GM19239 (cell line): ENCODE data around the gene SF3B5.
"Not testable (repeated sequence)": the region's sequence is repeated elsewhere in the genome, so short reads cannot be mapped to it uniquely, and the experiment has no call there.

Experiments used
- DNase-seq: peaks from one replicate; pipeline ENCODE4 v3.0.0; 2011; ENCODE audit warnings: low spot score; ENCODE audit not compliant: insufficient read length
- FAIRE-seq: peaks from 2 replicates; lab custom pipeline; 2011; peaks lifted over from hg19 to GRCh38; lab: Jason Lieb, UNC

Gene SF3B5

DNA sequence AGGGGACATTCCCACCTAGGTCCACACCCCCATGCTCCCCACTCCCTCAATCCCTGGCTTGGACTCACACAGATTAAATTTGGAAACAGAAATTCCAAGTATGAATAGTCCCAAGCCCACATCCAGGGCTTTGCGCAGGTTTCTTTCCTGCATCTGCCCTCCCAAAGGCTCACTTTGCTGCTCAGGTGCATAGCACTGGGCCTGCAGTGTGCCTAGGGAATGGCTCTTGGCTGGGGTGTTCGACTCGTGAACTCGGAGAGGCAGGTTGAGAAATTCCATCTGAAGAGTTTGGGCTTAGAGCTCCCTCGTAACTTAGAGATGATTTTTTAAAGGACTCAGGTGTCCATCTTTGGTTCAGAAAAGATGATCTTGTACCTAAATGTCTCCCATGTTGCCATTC lies 14.8 kb upstream of the SF3B5 start:
- no peak for FAIRE-seq
- no peak for DNase-seq

DNA sequence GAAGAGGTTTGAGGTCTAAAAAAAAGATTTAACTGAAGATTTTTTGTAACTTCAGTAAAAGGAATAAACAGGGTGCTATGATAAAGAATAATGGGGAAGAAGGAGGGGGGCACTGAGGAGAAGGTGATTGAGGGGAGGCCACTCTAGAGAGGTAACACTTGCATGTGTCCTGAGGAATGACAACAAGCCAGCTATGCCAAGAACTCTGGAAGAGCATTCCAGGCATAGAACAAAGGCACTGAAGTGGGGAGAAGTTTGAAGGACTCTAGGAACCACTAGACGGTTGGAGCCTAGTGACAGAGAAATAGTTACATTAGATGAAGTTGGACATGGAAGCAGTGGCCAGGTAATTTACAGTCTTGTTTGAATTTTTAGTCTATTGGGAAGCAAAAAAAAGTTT lies 10.8 kb upstream of the SF3B5 start:
- no peak for FAIRE-seq
- no peak for DNase-seq

DNA sequence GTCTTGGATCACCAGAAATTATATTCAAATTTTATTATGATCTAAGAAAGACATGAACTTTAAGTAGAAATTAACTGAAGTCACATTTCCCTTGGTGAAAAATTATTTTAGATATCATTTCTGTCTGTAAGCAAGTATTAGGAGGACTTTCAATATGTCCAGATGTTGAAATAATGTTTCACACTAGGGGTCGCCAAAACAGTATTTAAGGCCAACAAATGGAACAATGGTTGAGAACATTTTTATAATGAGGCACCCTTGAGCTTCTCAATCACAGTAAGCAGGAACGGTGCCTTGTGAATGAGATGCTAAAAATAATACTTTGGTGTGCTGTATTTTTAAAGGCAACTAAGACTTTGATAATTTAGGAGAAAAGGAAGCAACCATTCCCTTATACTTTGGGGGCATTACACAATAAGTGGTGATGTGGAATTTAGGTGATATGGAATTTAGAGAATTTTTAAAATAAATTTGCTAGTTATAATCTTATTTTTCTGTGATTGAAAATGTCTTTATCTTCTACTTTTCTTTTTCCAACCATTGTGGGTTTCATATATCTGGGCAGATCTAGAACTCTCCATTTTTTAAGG lies 9.6 kb upstream of the SF3B5 start:
- FAIRE-seq, result peak; percentile 99
- DNase-seq, result peak; percentile 31

DNA sequence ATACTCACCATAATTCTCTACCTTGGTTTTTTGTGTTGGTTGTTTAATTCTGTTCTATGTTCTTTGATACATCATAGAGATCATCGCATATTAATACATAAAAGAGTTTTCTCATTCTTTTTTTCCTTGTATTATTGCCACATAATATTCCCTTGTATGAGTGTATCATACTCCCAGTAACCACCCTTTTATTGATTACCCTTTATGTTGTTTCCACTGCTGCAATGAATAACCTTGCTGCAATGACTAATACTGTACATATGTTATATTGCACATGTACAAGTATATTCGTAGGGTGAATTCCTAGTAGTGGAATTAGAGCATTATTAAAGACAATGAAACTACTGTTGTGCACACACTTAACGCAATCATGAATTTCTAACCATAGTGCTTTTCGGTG lies 9.1 kb upstream of the SF3B5 start:
- DNase-seq (no peak), FAIRE-seq (no peak)

DNA sequence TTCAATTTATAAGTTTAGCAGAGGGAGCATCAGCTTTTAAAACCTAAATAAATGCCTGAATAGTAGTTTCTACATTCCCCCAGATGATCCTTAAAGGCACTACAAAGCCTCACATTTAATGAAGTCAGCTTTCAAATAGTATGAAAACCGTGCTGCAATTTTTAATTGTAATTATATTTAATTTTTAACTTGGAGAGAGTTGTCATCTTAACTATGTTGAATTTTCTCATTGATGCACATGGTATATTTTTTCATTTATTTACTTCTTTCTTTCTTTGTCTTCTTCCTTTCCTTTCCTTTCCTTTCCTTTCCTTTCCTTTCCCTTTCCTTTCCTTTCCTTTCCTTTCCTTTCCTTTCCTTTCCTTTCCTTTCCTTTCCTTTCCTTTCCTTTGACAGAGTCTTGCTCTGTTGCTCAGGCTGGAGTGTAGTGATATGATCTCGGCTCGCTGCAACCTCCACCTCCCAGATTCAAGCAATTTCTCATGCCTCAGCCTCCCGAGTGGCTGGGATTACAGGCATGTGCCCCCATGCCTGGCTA lies 7.7 kb upstream of the SF3B5 start:
- FAIRE-seq (no peak), DNase-seq (no peak)

DNA sequence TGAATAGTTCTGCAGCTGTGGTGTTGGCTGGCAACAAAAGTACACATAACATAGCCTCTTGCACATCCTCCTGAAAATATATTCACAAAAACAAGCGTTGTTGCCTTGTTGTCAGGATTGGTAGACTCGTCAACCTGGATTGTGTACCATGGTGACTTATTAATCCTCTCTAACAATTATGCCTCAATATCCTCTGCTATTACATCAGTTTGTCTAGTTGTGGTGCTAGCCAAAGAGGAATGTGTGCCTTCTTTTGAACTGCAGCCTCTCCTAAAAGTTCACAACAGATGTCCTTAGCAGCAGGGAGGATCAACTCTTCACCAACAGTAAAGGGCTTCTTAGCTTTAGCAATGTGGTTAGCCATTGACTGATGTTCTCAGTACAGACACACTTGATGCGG lies 3.6 kb upstream of the SF3B5 start:
- FAIRE-seq (no peak), DNase-seq (no peak)

DNA sequence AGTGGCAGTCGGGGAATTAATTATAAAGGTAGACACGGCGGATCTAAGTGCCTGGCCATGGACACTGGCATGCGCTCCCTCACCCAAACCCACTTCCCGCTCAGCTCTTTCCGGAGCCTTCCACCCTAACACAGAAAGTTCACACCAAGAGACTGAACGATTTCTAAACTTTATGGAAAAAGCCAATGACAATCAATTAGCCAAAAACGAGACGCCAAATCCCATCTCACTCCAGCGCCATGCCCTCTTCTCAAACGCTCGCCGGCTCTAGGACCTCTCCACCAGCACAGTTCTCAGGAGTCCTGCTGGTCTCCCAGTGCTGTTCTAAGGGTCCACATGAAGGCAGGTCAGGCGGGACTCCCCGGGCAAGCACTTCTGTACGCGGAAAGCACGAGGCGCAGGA lies 641 bp downstream of the SF3B5 start:
- DNase-seq, result no peak
- no peak for FAIRE-seq

DNA sequence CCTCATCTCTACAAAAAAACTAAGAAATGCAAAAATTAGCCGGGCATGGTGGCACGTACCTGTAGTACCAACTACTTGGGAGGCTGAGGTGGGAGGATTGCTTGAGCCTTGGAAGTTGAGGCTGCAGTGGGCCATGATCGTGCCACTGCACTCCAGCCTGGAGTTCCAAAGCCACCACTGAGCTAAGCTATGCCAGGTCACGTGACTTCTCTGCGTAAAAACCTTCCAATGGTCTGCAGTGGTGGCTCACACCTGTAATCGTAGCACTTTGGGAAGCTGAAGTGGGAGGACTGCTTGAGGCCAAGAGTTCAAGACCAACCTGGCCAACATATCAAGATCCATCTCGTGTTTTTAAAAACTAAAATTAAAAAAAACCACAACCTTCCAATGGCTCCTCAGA lies 1.7 kb downstream of the SF3B5 start:
- DNase-seq, result no peak
- FAIRE-seq, result no peak

DNA sequence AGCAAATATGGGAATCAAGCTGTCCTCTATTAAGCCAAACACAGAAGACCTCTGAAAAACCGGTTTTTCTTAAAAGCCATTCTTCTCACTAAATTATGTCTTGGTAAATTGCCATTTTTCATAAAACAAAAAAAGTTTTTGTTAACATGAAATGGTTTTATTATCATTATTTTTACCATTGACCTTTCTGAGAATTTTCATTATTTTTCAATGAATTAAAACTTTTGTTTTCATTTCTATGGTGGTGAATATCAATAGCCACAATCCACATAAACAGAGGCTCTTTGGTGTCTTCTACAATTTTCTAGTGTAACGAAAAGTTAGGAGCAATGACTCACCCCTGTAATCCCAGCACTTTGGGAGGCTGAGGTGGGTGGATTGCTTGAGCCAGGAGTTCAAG lies 2.1 kb downstream of the SF3B5 start:
- peak; percentile 26 for FAIRE-seq
- DNase-seq, result no peak

DNA sequence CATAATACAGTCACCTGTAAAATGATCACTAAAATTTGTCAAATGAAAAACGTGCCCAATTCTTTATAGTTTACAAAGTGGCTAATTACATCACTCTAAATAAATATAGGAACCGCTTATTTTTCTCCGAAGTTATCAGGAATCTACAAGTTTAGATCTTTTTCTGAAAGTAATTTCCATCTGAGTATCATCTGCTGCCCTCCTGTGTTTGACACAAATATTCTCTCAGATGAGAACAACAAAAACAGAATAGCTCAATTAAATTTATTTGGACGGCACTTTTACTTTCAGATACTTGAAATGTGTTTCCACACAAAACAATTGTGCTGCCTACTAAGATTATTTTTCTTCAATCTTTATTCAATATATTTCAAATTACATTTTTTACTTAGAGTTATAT lies 5.0 kb downstream of the SF3B5 start:
- no peak for FAIRE-seq
- no peak for DNase-seq

DNA sequence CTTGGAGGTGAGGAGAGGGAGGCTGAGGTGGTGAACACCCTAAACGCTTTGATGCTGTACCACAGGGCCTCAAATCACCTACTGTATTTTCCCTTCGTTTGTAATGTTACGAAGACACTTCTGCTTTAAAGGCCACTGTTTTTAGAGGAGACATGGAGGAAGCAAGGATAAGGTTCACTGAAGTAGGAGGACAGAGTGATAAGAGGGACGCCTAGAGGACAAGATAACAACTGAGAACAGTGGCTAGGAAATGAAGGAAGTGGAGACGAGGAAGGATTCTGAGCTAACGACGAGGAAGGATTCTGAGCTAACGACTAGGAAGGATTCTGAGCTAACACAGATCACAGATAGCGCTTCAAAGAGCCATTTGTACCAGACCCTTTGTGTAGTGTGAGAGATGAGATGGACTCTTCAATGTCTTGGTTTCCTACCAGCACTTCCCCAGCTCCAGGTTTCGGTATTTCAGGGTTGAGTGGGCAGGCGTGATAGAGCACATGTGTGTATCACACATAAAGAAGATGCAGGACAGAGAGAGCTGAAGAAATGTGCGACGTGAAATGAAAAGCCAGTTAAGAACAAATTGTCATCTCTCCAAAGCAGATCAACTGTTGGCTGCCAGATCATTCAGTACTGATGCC lies 7.5 kb downstream of the SF3B5 start:
- no peak for FAIRE-seq
- no peak for DNase-seq

DNA sequence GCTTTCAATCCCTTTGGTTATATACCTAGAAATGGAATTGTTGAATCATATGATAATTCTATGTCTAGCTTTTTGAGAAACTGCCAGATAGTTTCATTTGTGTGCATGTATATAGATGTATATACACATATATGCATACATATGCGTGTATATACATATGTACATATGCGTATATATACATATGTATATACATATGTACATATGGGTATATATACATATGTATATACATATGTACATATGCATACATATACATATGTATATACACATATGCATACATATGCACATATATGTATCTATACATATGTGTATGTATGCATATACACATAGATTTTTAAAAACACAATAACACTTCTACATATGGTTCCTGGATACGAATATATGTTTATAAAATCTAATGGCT lies 8.4 kb downstream of the SF3B5 start:
- FAIRE-seq (no peak), DNase-seq (no peak)

DNA sequence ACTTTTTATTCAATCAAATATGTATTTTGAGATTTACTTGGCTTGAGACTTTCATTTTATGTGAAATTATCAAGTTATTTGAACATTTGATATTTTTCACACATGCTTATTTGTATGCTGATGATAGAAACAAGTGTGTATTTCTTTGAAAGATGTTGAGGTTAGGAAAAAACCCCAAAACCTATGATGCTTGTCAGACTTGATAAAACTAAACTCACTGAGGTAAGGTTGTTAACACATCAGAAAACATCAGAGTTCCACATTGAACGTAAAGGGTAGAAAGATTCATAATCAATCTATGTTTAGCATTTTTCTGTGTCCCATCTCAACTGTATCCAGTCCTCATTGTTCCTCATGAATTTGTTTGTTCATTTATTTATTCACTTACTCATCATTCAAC lies 12.2 kb downstream of the SF3B5 start:
- peak; percentile 8 for FAIRE-seq
- no peak for DNase-seq

DNA sequence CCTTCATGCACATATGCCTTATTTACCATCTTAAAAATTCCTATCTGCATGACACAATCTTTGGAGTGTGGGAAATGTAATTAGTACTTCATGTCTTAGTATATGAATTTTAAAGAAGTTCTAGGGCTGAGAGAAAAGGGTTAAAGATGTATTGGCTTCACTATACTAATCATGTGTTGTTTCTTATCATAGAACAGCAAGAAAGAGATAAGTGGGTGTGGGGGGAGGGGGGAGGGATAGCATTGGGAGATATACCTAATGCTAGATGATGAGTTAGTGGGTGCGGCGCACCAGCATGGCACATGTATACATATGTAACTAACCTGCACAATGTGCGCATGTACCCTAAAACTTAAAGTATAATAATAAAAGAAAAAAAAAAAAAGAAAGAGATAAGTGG lies 13.0 kb downstream of the SF3B5 start:
- not testable (repeated sequence) for FAIRE-seq, DNase-seq

DNA sequence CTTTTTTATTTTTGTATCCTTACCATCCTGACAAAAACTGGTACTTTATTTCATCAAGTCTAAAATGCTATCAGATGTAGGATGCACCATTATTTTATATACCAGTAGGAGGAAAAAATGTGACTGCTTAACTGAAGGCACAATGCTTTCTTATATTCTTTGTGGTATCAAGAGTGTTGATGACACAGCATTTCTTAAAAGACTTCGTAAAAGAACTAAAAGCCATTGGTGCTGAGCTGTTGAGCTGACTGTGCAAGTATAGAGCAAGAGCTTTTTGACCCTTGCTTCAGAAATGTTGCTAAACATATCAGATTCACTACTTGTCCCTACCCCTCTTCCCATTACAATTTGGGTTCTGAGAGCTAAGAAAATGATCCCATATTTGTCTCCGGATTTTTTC lies 17.5 kb downstream of the SF3B5 start:
- FAIRE-seq (no peak), DNase-seq (no peak)

DNA sequence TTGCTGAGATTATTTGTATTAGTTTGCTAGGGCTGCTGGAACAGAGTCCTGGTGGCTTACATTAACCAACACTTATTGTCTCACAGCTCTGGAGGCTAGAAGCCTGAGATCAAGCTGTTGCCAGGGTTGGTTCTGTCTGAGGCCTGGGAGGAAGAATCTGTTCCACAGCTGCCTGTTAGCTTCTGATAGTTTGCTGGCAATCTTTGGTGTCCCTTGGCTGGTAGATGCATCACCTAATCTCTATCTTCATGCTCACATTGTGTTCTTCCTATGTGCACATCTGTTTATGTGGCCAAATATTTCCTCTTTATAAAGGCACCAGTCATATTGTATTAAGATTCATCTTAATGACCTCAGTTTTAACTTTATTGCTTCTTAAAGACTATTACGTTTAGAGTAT lies 19.5 kb downstream of the SF3B5 start:
- DNase-seq, result no peak
- no peak for FAIRE-seq

DNA sequence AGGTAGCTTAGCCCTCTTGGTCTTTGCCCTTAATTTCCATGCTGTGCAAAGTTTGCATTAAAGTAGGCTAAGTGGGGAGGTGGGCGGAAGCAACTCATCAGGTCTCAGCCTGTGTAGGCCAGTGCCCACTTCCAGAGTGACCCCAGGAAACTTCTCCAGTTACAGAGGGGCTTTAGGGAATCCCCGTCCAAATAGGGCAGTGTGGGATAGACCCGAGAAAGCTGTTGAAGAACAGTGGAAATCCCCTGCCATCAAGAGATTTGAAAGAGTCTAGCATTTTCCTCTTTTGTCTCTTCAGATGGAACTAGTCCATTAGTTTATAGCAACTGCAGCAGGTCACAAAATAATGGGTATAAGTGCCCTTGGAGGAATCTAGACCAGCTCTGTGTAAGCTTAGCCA lies 20.2 kb downstream of the SF3B5 start:
- DNase-seq, result no peak
- peak; percentile 26 for FAIRE-seq

DNA sequence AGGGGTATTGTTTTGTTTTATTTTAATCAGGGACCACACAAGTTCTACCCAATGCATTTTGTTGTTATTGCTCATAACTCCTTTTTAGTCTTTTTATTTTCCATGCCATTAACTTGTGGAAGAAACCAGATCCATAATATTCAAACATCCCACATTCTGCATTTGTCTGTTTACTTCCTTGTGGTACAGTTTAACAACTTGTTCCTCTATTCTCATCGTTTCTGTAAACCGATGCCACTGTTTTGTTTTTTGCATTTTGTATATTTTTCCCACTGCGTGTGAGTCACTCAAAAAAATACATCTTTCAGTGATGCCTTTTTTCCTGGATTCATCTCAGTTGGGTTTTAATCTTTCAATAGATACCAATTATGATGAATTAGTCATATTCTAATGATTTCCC lies 22.3 kb downstream of the SF3B5 start:
- FAIRE-seq (no peak), DNase-seq (no peak)

DNA sequence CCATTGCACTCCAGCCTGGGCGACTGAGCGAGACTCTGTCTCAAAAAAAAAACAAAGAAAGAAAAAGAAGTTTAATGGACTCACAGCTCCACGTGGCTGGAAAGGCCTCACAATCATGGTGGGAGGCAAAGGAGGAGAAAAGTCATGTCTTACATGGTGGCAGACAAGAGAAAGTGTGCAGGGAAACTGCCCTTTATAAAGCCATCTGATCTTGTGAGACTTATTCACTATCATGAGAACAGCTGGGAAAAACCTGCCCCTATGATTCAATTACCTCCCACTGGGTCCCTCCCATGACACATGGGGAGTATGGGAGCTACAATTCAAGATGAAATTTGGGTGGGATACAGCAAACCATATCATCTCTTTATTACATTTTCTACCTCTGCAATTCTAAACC lies 25.9 kb downstream of the SF3B5 start:
- no peak for DNase-seq
- FAIRE-seq, result no peak

DNA sequence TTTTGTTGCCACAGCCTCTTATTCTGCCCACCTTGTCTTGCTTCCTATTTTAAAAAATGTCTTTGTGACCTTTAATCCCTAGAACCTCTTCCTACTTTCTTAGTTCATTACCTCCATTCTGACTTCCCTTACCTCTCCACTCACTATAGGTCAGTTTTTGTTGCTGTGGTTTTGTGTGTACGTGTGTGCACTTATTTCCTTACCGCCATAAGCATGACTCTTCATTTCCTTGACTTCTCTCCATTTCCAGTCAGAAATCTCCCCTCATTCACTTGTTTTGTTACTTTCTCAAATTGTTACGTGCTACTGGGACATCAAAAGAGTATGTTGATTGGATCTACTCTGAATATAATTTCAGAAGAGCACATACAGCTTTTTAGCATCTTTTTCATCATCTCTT lies 26.6 kb downstream of the SF3B5 start:
- peak; percentile 8 for FAIRE-seq
- no peak for DNase-seq

DNA sequence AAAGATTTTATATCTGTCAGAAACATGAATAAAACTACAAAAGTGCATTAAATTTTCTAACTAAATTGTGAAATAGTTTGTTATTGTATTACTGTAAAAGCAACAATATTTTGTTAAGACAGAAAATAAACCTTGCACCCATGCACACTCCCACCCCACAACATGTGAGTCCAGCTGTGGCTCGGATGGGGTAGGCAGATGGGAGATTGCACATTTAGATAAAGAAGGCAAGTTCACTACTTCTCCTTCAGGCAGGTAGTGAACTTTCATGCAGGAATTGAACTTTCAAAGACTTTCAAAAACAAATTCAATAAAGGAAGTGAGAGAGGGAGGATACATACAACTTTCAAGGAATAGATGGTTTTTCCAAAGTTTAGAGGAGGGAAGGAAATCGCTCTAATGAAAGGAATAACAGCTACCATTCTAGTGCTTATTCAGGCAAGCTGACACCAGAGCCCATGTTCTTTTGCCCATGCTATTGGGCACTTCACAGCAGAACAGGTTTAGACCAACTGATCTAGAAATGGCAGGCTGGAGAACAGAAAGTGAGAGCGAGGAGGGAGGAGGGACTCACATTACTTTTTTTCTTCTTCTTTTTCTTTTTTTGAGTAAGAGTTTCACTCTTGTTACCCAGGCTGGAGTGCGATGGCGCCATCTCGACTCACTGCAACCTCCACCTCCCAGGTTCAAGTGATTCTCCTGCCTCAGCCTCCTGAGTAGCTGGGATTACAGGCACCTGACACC lies 28.5 kb downstream of the SF3B5 start:
- DNase-seq, result no peak
- peak; percentile 98 for FAIRE-seq

DNA sequence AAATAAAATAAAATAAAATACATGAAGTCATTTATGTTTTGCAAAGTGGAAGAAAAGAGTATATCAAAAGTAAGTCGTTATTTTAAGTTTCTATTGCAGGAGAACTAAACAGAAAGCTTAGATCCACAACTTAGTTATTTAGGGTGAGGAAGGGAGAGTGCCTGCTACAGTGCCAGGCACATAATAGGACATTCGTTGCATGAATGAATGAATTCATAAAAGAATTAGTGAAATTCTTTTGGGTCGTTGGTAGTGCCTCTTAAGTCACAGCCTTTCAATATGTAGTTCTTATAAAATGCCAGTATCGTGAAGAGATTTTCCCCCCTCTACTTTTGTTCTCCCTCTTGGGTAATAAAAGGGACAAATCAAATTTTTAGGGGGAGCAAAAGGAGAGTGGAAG lies 29.1 kb downstream of the SF3B5 start:
- DNase-seq (no peak), FAIRE-seq (peak; percentile 37)
